H9 (cell line): ENCODE data around the gene MAP3K2. TPM values are rescaled to one million over a fixed set of nuclear protein-coding genes. Genes with fewer than 3 reads are reported as not detected.

Experiments
- DNase-seq: peaks from one replicate; pipeline ENCODE4 v3.0.0-alpha.2; 2017
- H2AFZ ChIP-seq: one replicate; pipeline ENCODE4 v1.6.1; 2013; ENCODE audit warnings: mild to moderate bottlenecking, low read length, control low read depth, moderate library complexity
- H2AK5ac ChIP-seq: 2 replicates; pipeline ENCODE4 v1.6.1; 2013; ENCODE audit warnings: low read length, control low read depth, mixed read lengths; ENCODE audit not compliant: insufficient read length
- H2BK120ac ChIP-seq: one replicate; pipeline ENCODE4 v1.6.1; 2013; ENCODE audit warnings: low read depth, mild to moderate bottlenecking, low read length, control low read depth, inconsistent platforms; ENCODE audit not compliant: poor library complexity, severe bottlenecking
- H2BK12ac ChIP-seq: 2 replicates; pipeline ENCODE4 v1.6.1; 2013; ENCODE audit warnings: low read length, control low read depth, mixed read lengths, low read depth; ENCODE audit not compliant: insufficient read length
- H2BK15ac ChIP-seq: 2 replicates; pipeline ENCODE4 v1.6.1; 2013; ENCODE audit warnings: low read depth, low read length, control low read depth
- H2BK20ac ChIP-seq: one replicate; pipeline ENCODE4 v1.6.1; 2013; ENCODE audit warnings: low read depth, mild to moderate bottlenecking, low read length, control low read depth, inconsistent platforms; ENCODE audit not compliant: poor library complexity, severe bottlenecking
- H2BK5ac ChIP-seq: 2 replicates; pipeline ENCODE4 v1.6.1; 2013; ENCODE audit warnings: low read length, control low read depth, mixed read lengths; ENCODE audit not compliant: insufficient read length
- H3K14ac ChIP-seq: 2 replicates; pipeline ENCODE4 v1.6.1; 2013; ENCODE audit warnings: low read length, control low read depth; ENCODE audit not compliant: insufficient read depth
- H3K18ac ChIP-seq: 2 replicates; pipeline ENCODE4 v1.6.1; 2013; ENCODE audit warnings: low read depth, mild to moderate bottlenecking, mixed read lengths, low read length, control low read depth; ENCODE audit not compliant: insufficient read length
- H3K23ac ChIP-seq: 2 replicates; pipeline ENCODE4 v1.6.1; 2013; ENCODE audit warnings: low read length, control low read depth, mixed read lengths, low read depth; ENCODE audit not compliant: insufficient read length
- H3K23me2 ChIP-seq: 2 replicates; pipeline ENCODE4 v1.6.1; 2013; ENCODE audit warnings: low read depth, mild to moderate bottlenecking, mixed read lengths, low read length, control low read depth; ENCODE audit not compliant: insufficient read length, poor library complexity, severe bottlenecking
- H3K27ac ChIP-seq: 2 replicates; pipeline ENCODE4 v1.5.1; 2013; ENCODE audit warnings: low read length, control low read depth, mixed read lengths, low read depth; ENCODE audit not compliant: insufficient read length
- H3K27me3 ChIP-seq: 2 replicates; pipeline ENCODE4 v1.6.1; 2013; ENCODE audit warnings: low read length, control low read depth, inconsistent platforms; ENCODE audit not compliant: insufficient read depth
- H3K4ac ChIP-seq: 2 replicates; pipeline ENCODE4 v1.6.1; 2013; ENCODE audit warnings: low read depth, mild to moderate bottlenecking, control low read depth, inconsistent platforms, low read length, moderate library complexity
- H3K4me1 ChIP-seq: 2 replicates; pipeline ENCODE4 v1.6.1; 2013; ENCODE audit warnings: low read length, control low read depth, inconsistent platforms; ENCODE audit not compliant: insufficient read depth
- H3K4me2 ChIP-seq: 2 replicates; pipeline ENCODE4 v1.6.1; 2013; ENCODE audit warnings: low read length, control low read depth, mixed read lengths; ENCODE audit not compliant: insufficient read length, insufficient read depth
- H3K56ac ChIP-seq: 2 replicates; pipeline ENCODE4 v1.6.1; 2013; ENCODE audit warnings: low read depth, mild to moderate bottlenecking, mixed read lengths, low read length, control low read depth; ENCODE audit not compliant: insufficient read length
- H3K79me1 ChIP-seq: 2 replicates; pipeline ENCODE4 v1.6.1; 2013; ENCODE audit warnings: low read depth, mild to moderate bottlenecking, moderate library complexity, low read length, control low read depth, inconsistent platforms; ENCODE audit not compliant: insufficient read depth, poor library complexity, severe bottlenecking
- H3K79me2 ChIP-seq: 2 replicates; pipeline ENCODE4 v1.6.1; 2013; ENCODE audit warnings: low read length, control low read depth, inconsistent platforms; ENCODE audit not compliant: insufficient read depth
- H3K9ac ChIP-seq: 2 replicates; pipeline ENCODE4 v1.6.1; 2013; ENCODE audit warnings: low read length, control low read depth, mixed read lengths; ENCODE audit not compliant: insufficient read length; ENCODE audit errors: extremely low read depth
- H3K9me3 ChIP-seq: one replicate; pipeline ENCODE4 v1.6.1; 2013; ENCODE audit warnings: low read depth, low read length, inconsistent platforms; ENCODE audit not compliant: control insufficient read depth
- H3T11ph ChIP-seq: one replicate; pipeline ENCODE4 v1.6.1; 2013; ENCODE audit warnings: mild to moderate bottlenecking, low read length, control low read depth, inconsistent platforms
- H4K20me1 ChIP-seq: one replicate; pipeline ENCODE4 v1.6.1; 2013; ENCODE audit not compliant: control insufficient read depth, insufficient read length, insufficient read depth
- H4K5ac ChIP-seq: 2 replicates; pipeline ENCODE4 v1.6.1; 2013; ENCODE audit warnings: low read depth, mild to moderate bottlenecking, mixed read lengths, low read length, control low read depth; ENCODE audit not compliant: insufficient read length
- H4K8ac ChIP-seq: replicated peaks from 2 replicates; pipeline ENCODE4 v1.6.1; 2013; ENCODE audit warnings: low read length, control low read depth, mixed read lengths, low read depth; ENCODE audit not compliant: insufficient read length
- H4K91ac ChIP-seq: 2 replicates; pipeline ENCODE4 v1.6.1; 2013; ENCODE audit warnings: low read depth, mild to moderate bottlenecking, moderate library complexity, mixed read lengths, low read length, control low read depth; ENCODE audit not compliant: insufficient read length
- H3K27ac Mint-ChIP-seq, 3 experiments: 2 replicates in 2 of 3; 3 replicates in 1 of 3; pipeline ENCODE4 v1.8.0; 2020 to 2021; ENCODE audit warnings: mixed read lengths in 3 of 3, mild to moderate bottlenecking in 1 of 3, moderate library complexity in 1 of 3
- H3K27me3 Mint-ChIP-seq: 2 replicates; pipeline ENCODE4 v1.8.0; 2021; ENCODE audit warnings: low read depth, mild to moderate bottlenecking, moderate library complexity, mixed read lengths
- H3K36me3 Mint-ChIP-seq, 3 experiments: 2 replicates in 2 of 3; 3 replicates in 1 of 3; pipeline ENCODE4 v1.8.0; 2020 to 2021; ENCODE audit warnings: low read depth in 3 of 3, mixed read lengths in 3 of 3; ENCODE audit not compliant: insufficient read depth in 1 of 3
- H3K4me1 Mint-ChIP-seq, 2 experiments: 2 replicates each; pipeline ENCODE4 v1.8.0; 2020; ENCODE audit warnings: mixed read lengths in 2 of 2
- H3K4me3 Mint-ChIP-seq, 2 experiments: 2 replicates in 1 of 2; 3 replicates in 1 of 2; pipeline ENCODE4 v1.8.0; 2020 to 2021; ENCODE audit warnings: mild to moderate bottlenecking in 2 of 2, mixed read lengths in 2 of 2, moderate library complexity in 1 of 2
- H3K9me3 Mint-ChIP-seq, 2 experiments: 2 replicates in 1 of 2; 3 replicates in 1 of 2; pipeline ENCODE4 v1.8.0; 2020; ENCODE audit warnings: mild to moderate bottlenecking in 2 of 2, mixed read lengths in 2 of 2, moderate library complexity in 1 of 2
- CTCF ChIP-seq: fragments of 200-600 bp; sonication (generic); conservative IDR thresholded peaks from 3 replicates; pipeline ENCODE4 v1.8.0; 2021; ENCODE audit warnings: antibody characterized with exemption, mild to moderate bottlenecking
- WGBS: extraction: QIAGEN DNeasy Blood & Tissue Kit; methylation state at CpG from one replicate; pipeline ENCODE4 v1.1.7; 2013; ENCODE audit warnings: missing lambda C conversion rate, low lambda C conversion rate, mixed read lengths; ENCODE audit not compliant: insufficient read length; ENCODE audit errors: extremely low coverage; 5-methylcytosine and 5-hydroxymethylcytosine counted together
- total RNA-seq: library from RNA; stranded (reverse); gene quantifications from 2 replicates; pipeline ENCODE4 v1.2.1, GENCODE V29; 2021

MAP3K2 gene
- total RNA-seq, 1 experiment from 2014 or later = 25.8 TPM

GRCh38 chr2:127415593-127416505 is 28.1 kb upstream of the MAP3K2 start:
- Histone ChIP-seq H3K9ac (no peak overlapping the region), H3K23ac (no peak overlapping the region), H2BK5ac (no peak overlapping the region), H2BK12ac (no peak overlapping the region), H2AFZ (peak overlapping the region; percentile 83), H4K5ac (no peak overlapping the region), H2BK20ac (no peak overlapping the region), H3K14ac (no peak overlapping the region), H3K79me1 (no peaks in the 10 kb centered on the region), H2BK15ac (no peak overlapping the region), H3K56ac (no peak overlapping the region), H3K23me2 (peaks cover 6% of the 10 kb centered on the region), H2BK120ac (no peak overlapping the region), H3K4me2 (peak overlapping the region; percentile 12), H3K27me3 (peaks cover 4% of the 10 kb centered on the region; the same call in 1 of the 2 replicates), H2AK5ac (no peak overlapping the region), H3T11ph (no peak overlapping the region), H3K18ac (no peak overlapping the region), H3K4ac (no peak overlapping the region), H3K79me2 (no peaks in the 10 kb centered on the region), H4K91ac (no peak overlapping the region), H3K27ac (no peak overlapping the region), H4K20me1 (no peaks in the 10 kb centered on the region), H4K8ac (no peak overlapping the region), H3K4me1 (no peaks in the 10 kb centered on the region), H3K9me3 (no peaks in the 10 kb centered on the region)
- Mint-ChIP-seq H3K9me3 (peaks cover 4% of the 10 kb centered on the region in 2 experiments; a peak in 3 of 5 replicates), H3K4me1 (peaks cover 10% of the 10 kb centered on the region in 2 experiments), H3K36me3 (peaks cover 0 to 16% (median 4%) of the 10 kb centered on the region in 3 experiments; a peak in 3 of 7 replicates), H3K4me3 (peak overlapping the region; percentile 51 to 68), H3K27me3 (peaks cover 68% of the 10 kb centered on the region), H3K27ac (no peak overlapping the region)
- peak; percentile 94 for DNase-seq
- no CpG with 5 or more reads among the region's 55 CpGs for WGBS
- TF ChIP-seq CTCF = peak; percentile 89
